H1 (cell line): ENCODE results near the gene LHFPL2. TPM values are rescaled to one million over a fixed set of nuclear protein-coding genes. Genes with fewer than 3 reads are reported as not detected.

ENCODE experiments used
- CTCF ChIA-PET: fragments of 300-600 bp; sonication (Branson Sonifier 250); formaldehyde crosslinking; loops from one replicate; lab custom pipeline; 2021; ENCODE audit not compliant: partially characterized antibody; lab: Charles Lee
- POLR2A ChIA-PET: fragments of 300-600 bp; sonication (Branson Sonifier 250); formaldehyde crosslinking; loops from one replicate; lab custom pipeline; 2021; ENCODE audit warnings: inconsistent platforms; ENCODE audit not compliant: partially characterized antibody; lab: Charles Lee
- DNase-seq, 2 experiments: peaks; one replicate each; pipeline versions ENCODE4 v3.0.0 to v3.0.0-alpha.2; 2010 to 2022; ENCODE audit warnings: low spot score in 2 of 2, low read depth in 1 of 2, mixed read lengths in 1 of 2
- FAIRE-seq: peaks from 2 replicates; lab custom pipeline; 2011; peaks lifted over from hg19 to GRCh38; lab: Jason Lieb, UNC
- H2AFZ ChIP-seq: 2 replicates; pipeline ENCODE4 v1.8.1; 2012; ENCODE audit warnings: low read length, inconsistent platforms
- H2AK5ac ChIP-seq: 2 replicates; pipeline ENCODE4 v1.6.1; 2013; ENCODE audit warnings: low read depth, low read length
- H2BK120ac ChIP-seq: replicated peaks from 2 replicates; pipeline ENCODE3; 2013; ENCODE audit warnings: low read depth, low read length, inconsistent platforms
- H2BK12ac ChIP-seq: 2 replicates; pipeline ENCODE4 v1.6.1; 2013; ENCODE audit warnings: low read depth, low read length
- H2BK15ac ChIP-seq: 2 replicates; pipeline ENCODE4 v1.6.1; 2013; ENCODE audit warnings: low read length
- H2BK20ac ChIP-seq: 2 replicates; pipeline ENCODE4 v1.6.1; 2013; ENCODE audit warnings: low read length
- H2BK5ac ChIP-seq: 2 replicates; pipeline ENCODE4 v1.6.1; 2013; ENCODE audit warnings: low read depth, low read length
- H3K14ac ChIP-seq: 2 replicates; pipeline ENCODE4 v1.6.1; 2013; ENCODE audit warnings: inconsistent platforms; ENCODE audit not compliant: insufficient read length
- H3K18ac ChIP-seq: 2 replicates; pipeline ENCODE4 v1.6.1; 2013; ENCODE audit warnings: low read length; ENCODE audit errors: extremely low read depth
- H3K23ac ChIP-seq: 2 replicates; pipeline ENCODE4 v1.6.1; 2013; ENCODE audit warnings: inconsistent platforms; ENCODE audit not compliant: insufficient read length
- H3K23me2 ChIP-seq: 2 replicates; pipeline ENCODE4 v1.6.1; 2013; ENCODE audit warnings: low read depth, low read length
- H3K27ac ChIP-seq: 2 replicates; pipeline ENCODE4 v1.6.1; 2011; ENCODE audit warnings: low read depth, low read length, inconsistent platforms
- H3K27me3 ChIP-seq, 4 experiments: replicated peaks in 1 of 4; 1 replicate in 1 of 4; 2 replicates in 3 of 4; pipeline versions ENCODE4 v1.6.1 to v1.8.1; 2011 to 2013; ENCODE audit warnings: low read length in 3 of 4, mild to moderate bottlenecking in 3 of 4, inconsistent platforms in 2 of 4, mixed read lengths in 2 of 4, moderate library complexity in 1 of 4; ENCODE audit not compliant: control insufficient read depth in 3 of 4, insufficient read depth in 3 of 4; ENCODE audit errors: extremely low read depth in 1 of 4
- H3K36me3 ChIP-seq, 4 experiments: 2 replicates each; pipeline versions ENCODE4 v1.6.1 to v1.8.1; 2011 to 2013; ENCODE audit warnings: mild to moderate bottlenecking in 4 of 4, low read length in 3 of 4, moderate library complexity in 2 of 4, control low read depth in 1 of 4, inconsistent platforms in 1 of 4; ENCODE audit not compliant: insufficient read depth in 4 of 4, control insufficient read depth in 2 of 4
- H3K4ac ChIP-seq: replicated peaks from 2 replicates; pipeline ENCODE3; 2013; ENCODE audit warnings: low read length, low read depth, mixed read lengths, inconsistent platforms; ENCODE audit not compliant: insufficient read length
- H3K4me1 ChIP-seq, 4 experiments: replicated peaks in 1 of 4; 1 replicate in 1 of 4; 2 replicates in 3 of 4; pipeline versions ENCODE4 v1.6.1 to v1.8.1; 2011 to 2013; ENCODE audit warnings: low read length in 3 of 4, inconsistent platforms in 2 of 4, mixed read lengths in 1 of 4; ENCODE audit not compliant: insufficient read depth in 4 of 4, control insufficient read depth in 3 of 4
- H3K4me2 ChIP-seq, 2 experiments: 2 replicates each; pipeline versions ENCODE4 v1.6.1 to v1.8.1; 2011 to 2013; ENCODE audit warnings: low read depth in 2 of 2, low read length in 2 of 2, control low read depth in 1 of 2, inconsistent platforms in 1 of 2, mild to moderate bottlenecking in 1 of 2; ENCODE audit not compliant: insufficient read depth in 1 of 2
- H3K4me3 ChIP-seq, 4 experiments: fragments of 200-600, 300-600 bp in 1 of 4; sonication (generic), shearing (Covaris generic), sonication (Bioruptor Twin) in 1 of 4; 2 replicates each; pipeline versions ENCODE4 v1.5.1 to v1.8.1; 2011 to 2016; ENCODE audit warnings: low read length in 4 of 4, low read depth in 3 of 4, control low read depth in 2 of 4, inconsistent platforms in 2 of 4, mild to moderate bottlenecking in 2 of 4, mixed read lengths in 1 of 4, moderate library complexity in 1 of 4; ENCODE audit not compliant: insufficient read depth in 2 of 4; ENCODE audit errors: extremely low read depth in 1 of 4
- H3K56ac ChIP-seq: replicated peaks from 2 replicates; pipeline ENCODE3; 2013; ENCODE audit warnings: low read depth, mild to moderate bottlenecking, mixed read lengths, low read length, inconsistent platforms; ENCODE audit not compliant: insufficient read length
- H3K79me1 ChIP-seq: 2 replicates; pipeline ENCODE4 v1.6.1; 2013; ENCODE audit warnings: low read depth, low read length, control low read depth
- H3K79me2 ChIP-seq, 2 experiments: 2 replicates each; pipeline versions ENCODE4 v1.6.1 to v1.8.1; 2012 to 2013; ENCODE audit warnings: low read length in 2 of 2, mild to moderate bottlenecking in 2 of 2, inconsistent platforms in 1 of 2; ENCODE audit not compliant: insufficient read depth in 2 of 2, control insufficient read depth in 1 of 2
- H3K9ac ChIP-seq, 4 experiments: replicated peaks in 1 of 4; 1 replicate in 1 of 4; 2 replicates in 3 of 4; pipeline versions ENCODE4 v1.6.1 to v1.8.1; 2011 to 2013; ENCODE audit warnings: low read depth in 3 of 4, low read length in 3 of 4, control low read depth in 2 of 4, mild to moderate bottlenecking in 2 of 4, moderate library complexity in 2 of 4, inconsistent platforms in 1 of 4; ENCODE audit errors: extremely low read depth in 1 of 4
- H3K9me3 ChIP-seq, 2 experiments: 2 replicates each; pipeline versions ENCODE4 v1.6.1 to v1.8.1; 2012 to 2013; ENCODE audit warnings: mild to moderate bottlenecking in 2 of 2, moderate library complexity in 2 of 2, control low read depth in 1 of 2, inconsistent platforms in 1 of 2, low read depth in 1 of 2, low read length in 1 of 2, mixed read lengths in 1 of 2; ENCODE audit not compliant: insufficient read depth in 2 of 2
- H4K20me1 ChIP-seq, 2 experiments: replicated peaks in 1 of 2; 2 replicates each; pipeline versions ENCODE3 to v1.8.1; 2011 to 2013; ENCODE audit warnings: inconsistent platforms in 2 of 2, low read length in 2 of 2, mild to moderate bottlenecking in 1 of 2; ENCODE audit not compliant: insufficient read depth in 2 of 2, control insufficient read depth in 1 of 2
- H4K5ac ChIP-seq: 2 replicates; pipeline ENCODE4 v1.6.1; 2013; ENCODE audit warnings: low read length, low read depth, mixed read lengths, inconsistent platforms; ENCODE audit not compliant: insufficient read length
- H4K8ac ChIP-seq: 2 replicates; pipeline ENCODE4 v1.8.0; 2013; ENCODE audit warnings: mild to moderate bottlenecking, moderate library complexity, low read length, inconsistent platforms; ENCODE audit not compliant: insufficient read depth; ENCODE audit errors: extremely low read depth
- H4K91ac ChIP-seq: replicated peaks from 2 replicates; pipeline ENCODE3; 2013; ENCODE audit warnings: low read length, mixed read lengths, inconsistent platforms; ENCODE audit not compliant: insufficient read length
- BACH1 ChIP-seq: IDR thresholded peaks from 2 replicates; pipeline ENCODE4 v1.6.1; 2012; ENCODE audit warnings: low read length, improper control_type of control experiment
- E2F6 ChIP-seq: IDR thresholded peaks from 2 replicates; pipeline ENCODE4 v1.6.1; 2012; ENCODE audit warnings: inconsistent platforms
- GABPA ChIP-seq: IDR thresholded peaks from 2 replicates; pipeline ENCODE4 v1.6.1; 2011; ENCODE audit warnings: mild to moderate bottlenecking, low read length, moderate library complexity, borderline replicate concordance; ENCODE audit not compliant: insufficient read depth
- HDAC6 ChIP-seq: IDR thresholded peaks from one replicate; pipeline ENCODE4 v1.7.1; 2012; ENCODE audit warnings: low read depth, mild to moderate bottlenecking, inconsistent platforms, low read length, moderate library complexity
- JUN ChIP-seq: IDR thresholded peaks from 2 replicates; pipeline ENCODE4 v1.6.1; 2011; ENCODE audit warnings: low read depth, mild to moderate bottlenecking, improper control_type of control experiment, low read length
- KDM1A ChIP-seq: fragments of 200-600, 300-600 bp; sonication (generic); IDR thresholded peaks from 2 replicates; pipeline ENCODE4 v1.7.1; 2016; ENCODE audit warnings: mild to moderate bottlenecking, low read length, borderline replicate concordance
- KDM5A ChIP-seq: fragments of 200-600 bp; IDR thresholded peaks from 2 replicates; pipeline ENCODE4 v1.7.1; 2012; ENCODE audit warnings: mild to moderate bottlenecking, low read length, inconsistent platforms, mixed read lengths
- POU5F1 ChIP-seq: IDR thresholded peaks from 2 replicates; pipeline ENCODE4 v1.6.1; 2011; ENCODE audit warnings: low read depth, mild to moderate bottlenecking, low read length, moderate library complexity
- SAP30 ChIP-seq: fragments of 300-600 bp; sonication (generic); IDR thresholded peaks from 2 replicates; pipeline ENCODE4 v1.7.1; 2012; ENCODE audit warnings: low read length, moderate library complexity, mild to moderate bottlenecking, inconsistent platforms; ENCODE audit not compliant: insufficient read depth, insufficient replicate concordance
- SIX5 ChIP-seq: IDR thresholded peaks from 2 replicates; pipeline ENCODE4 v1.6.1; 2011; ENCODE audit warnings: mild to moderate bottlenecking, low read depth, low read length
- SP1 ChIP-seq: IDR thresholded peaks from 2 replicates; pipeline ENCODE4 v1.6.1; 2011; ENCODE audit warnings: low read depth, low read length
- polyA plus RNA-seq, 7 experiments: library from polyadenylated mRNA; depleted of rRNA in 3 of 7; stranded (reverse) in 5 of 7; unstranded in 2 of 7; fragments of >200 nt in 5 of 7; fragments of 200-250 nt in 2 of 7; gene quantifications; 1 replicate in 5 of 7; 2 replicates in 1 of 7; 4 replicates in 1 of 7; pipeline versions ENCODE4 v1.2.1 to v1.2.3, GENCODE V29; 2011 to 2013; ENCODE audit warnings: missing spikeins in 2 of 7, mixed read lengths in 2 of 7
- total RNA-seq: library from RNA; stranded (reverse); fragmentation: NEBNext Ultra II Directional; extraction: Animal tissue kit (Norgen Biotek cat#: 25700); gene quantifications from 2 replicates; pipeline ENCODE4 v1.2.1, GENCODE V29; 2021

Gene LHFPL2
- total and polyA plus RNA-seq, 2 of the 8 experiments (the other 6 are each of a cell fraction or from before 2014, with no cell fraction given): 9.6 to 43.0 TPM

DNA sequence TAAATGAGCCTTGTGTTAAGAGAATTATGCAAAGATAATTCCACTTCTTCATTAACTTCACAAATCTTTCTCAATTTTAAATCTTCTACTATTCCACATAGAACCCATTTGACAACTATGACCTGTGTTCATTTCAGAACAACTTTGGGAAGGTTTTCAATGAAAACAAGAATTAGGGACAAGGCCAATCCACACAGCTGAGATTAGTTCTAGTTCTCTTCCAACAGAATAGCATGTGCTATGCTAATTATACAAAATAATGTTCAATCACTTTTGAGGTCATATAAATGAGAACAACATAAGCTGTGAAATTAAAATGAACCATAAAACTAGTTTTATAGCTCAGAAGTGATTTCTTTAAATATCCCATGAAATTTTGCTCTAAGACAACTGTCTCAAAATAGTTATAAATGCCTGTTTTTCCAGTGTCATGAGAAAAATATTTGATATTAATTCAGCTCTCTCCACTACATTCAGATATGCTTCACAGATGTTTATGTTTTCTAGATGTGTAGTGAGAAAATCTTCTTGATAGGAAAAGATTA is 7.2 kb upstream of the LHFPL2 start:
- no peak overlapping the region for H4K5ac ChIP-seq
- CTCF ChIA-PET: interaction anchor here (0.6 to 1.5 kb wide), 4 partner anchors 8 to 182 kb away, joined by 3 read pairs; no protein-coding TSS in a partner anchor
- POLR2A ChIA-PET: no interaction called here

More for the DNA sequence above, 7.2 kb upstream of the LHFPL2 start:
- Histone ChIP-seq H3K79me1 (no peaks in the 10 kb centered on the region), H3K18ac (no peak overlapping the region), H4K91ac (no peak overlapping the region), H2AFZ (no peak overlapping the region), H3K27ac (no peak overlapping the region), H2BK20ac (no peak overlapping the region), H2BK15ac (no peak overlapping the region), H3K79me2 (no peaks in the 10 kb centered on the region), H3K9me3 (no peaks in the 10 kb centered on the region), H2AK5ac (no peak overlapping the region), H3K4me2 (no peak overlapping the region), H2BK12ac (no peak overlapping the region), H3K9ac (no peak overlapping the region), H3K27me3 (no peaks in the 10 kb centered on the region), H4K8ac (no peak overlapping the region), H2BK5ac (no peak overlapping the region), H2BK120ac (no peak overlapping the region), H3K4me3 (no peak overlapping the region), H3K36me3 (no peaks in the 10 kb centered on the region), H3K4ac (no peak overlapping the region), H3K4me1 (no peaks in the 10 kb centered on the region), H3K14ac (no peak overlapping the region), H3K56ac (no peak overlapping the region), H3K23ac (no peak overlapping the region), H4K20me1 (no peaks in the 10 kb centered on the region), H3K23me2 (no peaks in the 10 kb centered on the region)
- FAIRE-seq: no peak
- TF ChIP-seq BACH1: no peak
- TF ChIP-seq SAP30: no peak
- no peak for TF ChIP-seq HDAC6
- no peak for TF ChIP-seq POU5F1
- no peak for TF ChIP-seq SP1
- TF ChIP-seq GABPA: no peak
- no peak for TF ChIP-seq KDM1A
- no peak for TF ChIP-seq KDM5A
- no peak for TF ChIP-seq JUN
- no peak for TF ChIP-seq E2F6
- TF ChIP-seq SIX5: no peak
- no peak for DNase-seq
